OCI-LY7 (cell line): ENCODE measurements around the gene KIF13A. TPM values are rescaled to one million over a fixed set of nuclear protein-coding genes. Genes with fewer than 3 reads are reported as not detected.

Source experiments
- BruUV-seq: library from RNA; stranded (reverse); fragments of 400-500 nt; replicated peaks from 2 replicates; lab custom pipeline; 2021; lab: Mats Ljungman, UMichigan
- CTCF ChIA-PET: fragments of 300-600 bp; sonication (Branson Sonifier 250); formaldehyde crosslinking; loops from one replicate; lab custom pipeline; 2022; ENCODE audit warnings: antibody characterized with exemption; ENCODE audit not compliant: unreplicated experiment; lab: Charles Lee
- POLR2A ChIA-PET: fragments of 300-600 bp; sonication (Branson Sonifier 250); formaldehyde crosslinking; loops from one replicate; lab custom pipeline; 2022; ENCODE audit warnings: antibody characterized with exemption; lab: Charles Lee
- DNase-seq: peaks from one replicate; pipeline ENCODE4 v3.0.0-alpha.2; 2015; ENCODE audit warnings: low spot score
- H2AFZ ChIP-seq: fragments of 200-600 bp; sonication (generic), shearing (Covaris generic); 2 replicates; pipeline ENCODE4 v1.6.1; 2014; ENCODE audit warnings: mild to moderate bottlenecking, antibody characterized with exemption, low read length, moderate library complexity
- H3K27ac ChIP-seq: fragments of 200-600 bp; sonication (generic); 2 replicates; pipeline ENCODE4 v1.5.1; 2014; ENCODE audit warnings: mixed run types, low read depth, mild to moderate bottlenecking, moderate library complexity, low read length, inconsistent platforms; ENCODE audit not compliant: poor library complexity, severe bottlenecking
- H3K36me3 ChIP-seq: fragments of 200-600 bp; sonication (generic); 2 replicates; pipeline ENCODE4 v1.6.1; 2014; ENCODE audit warnings: mild to moderate bottlenecking, antibody characterized with exemption, low read length, moderate library complexity, mixed read lengths; ENCODE audit not compliant: insufficient read depth
- H3K4me1 ChIP-seq: fragments of 200-600 bp; sonication (generic); 2 replicates; pipeline ENCODE4 v1.5.1; 2014; ENCODE audit warnings: mild to moderate bottlenecking, low read length; ENCODE audit not compliant: insufficient read depth, poor library complexity, severe bottlenecking
- H3K4me2 ChIP-seq: fragments of 200-600 bp; sonication (generic); 2 replicates; pipeline ENCODE4 v1.6.1; 2014; ENCODE audit warnings: mild to moderate bottlenecking, low read length
- H3K4me3 ChIP-seq: fragments of 200-600 bp; sonication (generic); 2 replicates; pipeline ENCODE4 v1.5.1; 2014; ENCODE audit warnings: mild to moderate bottlenecking, low read depth, low read length; ENCODE audit not compliant: poor library complexity, severe bottlenecking
- H3K79me2 ChIP-seq: fragments of 200-600 bp; sonication (generic); 2 replicates; pipeline ENCODE4 v1.6.1; 2016; ENCODE audit warnings: low read depth, mild to moderate bottlenecking, low read length, moderate library complexity, mixed read lengths; ENCODE audit not compliant: insufficient read depth
- H3K9me2 ChIP-seq: fragments of 200-600 bp; sonication (generic); 2 replicates; pipeline ENCODE4 v1.6.1; 2016; ENCODE audit warnings: mild to moderate bottlenecking, low read length, mixed read lengths; ENCODE audit not compliant: insufficient read depth
- H3K9me3 ChIP-seq: fragments of 200-600 bp; sonication (generic); 2 replicates; pipeline ENCODE4 v1.6.1; 2014; ENCODE audit warnings: mild to moderate bottlenecking, mixed run types, low read length, mixed read lengths
- H4K20me1 ChIP-seq: fragments of 200-600 bp; sonication (generic); 2 replicates; pipeline ENCODE4 v1.6.1; 2014; ENCODE audit warnings: mild to moderate bottlenecking, antibody characterized with exemption, low read length, moderate library complexity, mixed read lengths; ENCODE audit not compliant: insufficient read depth
- EZH2phosphoT487 ChIP-seq: fragments of 200-600 bp; sonication (generic); IDR thresholded peaks from 2 replicates; pipeline ENCODE4 v1.6.1; 2018; ENCODE audit warnings: low read depth, borderline replicate concordance, mild to moderate bottlenecking, mixed run types, antibody characterized with exemption, low read length, moderate library complexity, mixed read lengths
- intact Hi-C: fragments of 100-400 bp; cut with micrococcal nuclease; formaldehyde crosslinking; loops from one replicate; pipeline ENCODE4 v1.10.0; 2022; ENCODE audit not compliant: unreplicated experiment
- total RNA-seq, 2 experiments: library from RNA; depleted of rRNA in 1 of 2; stranded (reverse); fragments of >200 nt in 1 of 2; shearing (Covaris generic) in 1 of 2; gene quantifications; 2 replicates each; pipeline ENCODE4 v1.2.3, GENCODE V29; 2014 to 2022
- TF ChIP-seq, protein P1 (sequence below): fragments of 200-600 bp; sonication (generic); conservative IDR thresholded peaks from 2 replicates; pipeline ENCODE4 v1.5.1; 2014; ENCODE audit warnings: mild to moderate bottlenecking, antibody characterized with exemption, low read length, moderate library complexity, mixed read lengths

KIF13A gene
- total RNA-seq, 2 experiments from 2014 or later = 1.5 TPM; not detected in 1

DNA sequence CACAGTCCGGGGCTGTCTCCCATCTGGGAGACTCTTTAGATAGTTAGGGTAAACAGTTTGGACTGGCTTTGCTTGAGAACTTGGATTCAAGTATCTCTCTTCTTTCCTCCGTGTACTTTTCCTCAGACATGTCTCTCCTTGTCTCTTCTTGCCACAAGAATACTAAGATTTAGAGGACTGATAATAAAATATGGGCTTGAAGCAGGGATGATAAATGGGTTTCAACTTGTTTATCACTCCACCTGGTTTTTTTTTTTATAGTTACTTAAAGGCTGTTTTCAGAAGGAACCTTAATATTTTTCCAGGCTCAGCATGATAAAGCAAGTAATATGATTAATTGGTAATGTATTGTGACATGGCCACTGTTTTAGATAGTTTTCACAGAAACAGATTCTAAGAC is 40.9 kb upstream of the KIF13A start:
- no peaks in the 10 kb centered on the region for H3K9me3 ChIP-seq
- H3K4me1 ChIP-seq = no peaks in the 10 kb centered on the region
- BruUV-seq = no TSS peak
- DNase-seq = no peak
- H4K20me1 ChIP-seq = no peaks in the 10 kb centered on the region
- H3K36me3 ChIP-seq = no peaks in the 10 kb centered on the region
- TF ChIP-seq, protein P1, sequence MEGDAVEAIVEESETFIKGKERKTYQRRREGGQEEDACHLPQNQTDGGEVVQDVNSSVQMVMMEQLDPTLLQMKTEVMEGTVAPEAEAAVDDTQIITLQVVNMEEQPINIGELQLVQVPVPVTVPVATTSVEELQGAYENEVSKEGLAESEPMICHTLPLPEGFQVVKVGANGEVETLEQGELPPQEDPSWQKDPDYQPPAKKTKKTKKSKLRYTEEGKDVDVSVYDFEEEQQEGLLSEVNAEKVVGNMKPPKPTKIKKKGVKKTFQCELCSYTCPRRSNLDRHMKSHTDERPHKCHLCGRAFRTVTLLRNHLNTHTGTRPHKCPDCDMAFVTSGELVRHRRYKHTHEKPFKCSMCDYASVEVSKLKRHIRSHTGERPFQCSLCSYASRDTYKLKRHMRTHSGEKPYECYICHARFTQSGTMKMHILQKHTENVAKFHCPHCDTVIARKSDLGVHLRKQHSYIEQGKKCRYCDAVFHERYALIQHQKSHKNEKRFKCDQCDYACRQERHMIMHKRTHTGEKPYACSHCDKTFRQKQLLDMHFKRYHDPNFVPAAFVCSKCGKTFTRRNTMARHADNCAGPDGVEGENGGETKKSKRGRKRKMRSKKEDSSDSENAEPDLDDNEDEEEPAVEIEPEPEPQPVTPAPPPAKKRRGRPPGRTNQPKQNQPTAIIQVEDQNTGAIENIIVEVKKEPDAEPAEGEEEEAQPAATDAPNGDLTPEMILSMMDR = no peak
- TF ChIP-seq EZH2phosphoT487 = no peak
- ChIA-PET POLR2A (no interaction called here), CTCF (no interaction called here)
- no peak overlapping the region for H3K4me2 ChIP-seq
- intact Hi-C loops = no loop called here
- no peak overlapping the region for H3K4me3 ChIP-seq
- H2AFZ ChIP-seq = no peak overlapping the region
- no peaks in the 10 kb centered on the region for H3K9me2 ChIP-seq
- no peaks in the 10 kb centered on the region for H3K79me2 ChIP-seq
- no peak overlapping the region for H3K27ac ChIP-seq

DNA sequence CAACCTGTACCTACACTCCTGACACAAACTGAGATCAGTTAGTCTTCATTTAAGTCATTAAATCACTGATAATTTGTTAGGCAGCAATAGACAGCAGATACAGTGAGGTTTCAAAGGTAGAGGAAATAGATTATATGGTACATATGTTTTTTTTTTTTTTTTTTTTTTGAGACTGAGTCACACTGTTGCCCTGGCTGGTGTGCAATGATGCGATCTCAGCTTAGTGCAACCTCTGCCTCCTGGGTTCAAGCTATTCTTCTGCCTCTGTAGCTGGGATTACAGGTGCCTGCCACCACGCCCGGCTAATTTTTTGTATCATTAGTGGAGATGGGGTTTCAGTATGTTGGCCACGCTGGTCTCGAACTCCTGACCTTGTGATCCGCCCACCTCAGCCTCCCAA is 38.2 kb upstream of the KIF13A start:
- intact Hi-C loops = no loop called here
- H3K36me3 ChIP-seq = no peaks in the 10 kb centered on the region
- H3K4me1 ChIP-seq = no peaks in the 10 kb centered on the region
- no peak overlapping the region for H3K4me2 ChIP-seq
- H2AFZ ChIP-seq = no peak overlapping the region
- no TSS peak for BruUV-seq
- ChIA-PET POLR2A (interaction anchor here (0.6 to 0.7 kb wide), 2 partner anchors 55 to 889 kb away, joined by 3 to 4 read pairs; no protein-coding TSS in a partner anchor), CTCF (no interaction called here)
- no peak for DNase-seq
- no peaks in the 10 kb centered on the region for H3K9me3 ChIP-seq
- H3K4me3 ChIP-seq = no peak overlapping the region
- no peaks in the 10 kb centered on the region for H3K9me2 ChIP-seq
- H3K27ac ChIP-seq = no peak overlapping the region
- H3K79me2 ChIP-seq = no peaks in the 10 kb centered on the region
- H4K20me1 ChIP-seq = no peaks in the 10 kb centered on the region
- TF ChIP-seq, protein P1 = no peak
- no peak for TF ChIP-seq EZH2phosphoT487

DNA sequence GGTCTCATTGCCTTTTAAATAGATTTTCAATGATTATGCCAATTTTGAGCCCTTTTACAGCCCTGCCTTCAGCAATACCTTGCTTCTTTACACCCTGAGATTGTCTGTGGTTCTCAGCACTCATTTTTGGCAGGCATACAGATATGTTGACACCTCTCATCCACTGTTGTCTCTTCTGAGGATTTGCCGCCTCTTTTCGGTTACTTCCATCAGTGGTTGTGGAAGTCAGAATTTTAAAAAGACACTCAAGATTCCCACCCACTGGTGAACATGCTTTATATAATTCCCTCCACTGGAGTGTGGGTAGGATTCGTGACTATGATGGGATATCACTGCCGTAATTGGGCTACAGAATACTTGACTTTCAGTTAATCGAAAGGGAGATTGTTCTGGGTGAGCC is 37.4 kb upstream of the KIF13A start:
- H2AFZ ChIP-seq = no peak overlapping the region
- BruUV-seq = no TSS peak
- CTCF ChIA-PET = no interaction called here

More for the DNA sequence above, 37.4 kb upstream of the KIF13A start:
- no peaks in the 10 kb centered on the region for H3K79me2 ChIP-seq
- H3K4me3 ChIP-seq = no peak overlapping the region
- intact Hi-C loops = no loop called here
- POLR2A ChIA-PET = interaction anchor here (0.7 kb wide), 2 partner anchors 10 to 56 kb away, joined by 3 to 4 read pairs; no protein-coding TSS in a partner anchor
- no peaks in the 10 kb centered on the region for H3K9me3 ChIP-seq
- no peak for DNase-seq
- H3K36me3 ChIP-seq = no peaks in the 10 kb centered on the region
- H3K27ac ChIP-seq = no peak overlapping the region
- no peak overlapping the region for H3K4me2 ChIP-seq
- no peaks in the 10 kb centered on the region for H3K9me2 ChIP-seq
- H3K4me1 ChIP-seq = no peaks in the 10 kb centered on the region
- no peak for TF ChIP-seq EZH2phosphoT487
- TF ChIP-seq, protein P1 = no peak
- no peaks in the 10 kb centered on the region for H4K20me1 ChIP-seq
